Stimulated activated CD8-positive, alpha-beta memory T cell treated with anti-CD3 and anti-CD28 coated beads, Interleukin-15, amount 100 ng/mL, for 24 hours (primary cell): ENCODE data around the gene KCNT2.

Source experiments
- DNase-seq: peaks from one replicate; pipeline ENCODE4 v3.0.0-alpha.2; 2020; ENCODE audit warnings: low read depth

Gene KCNT2

DNA sequence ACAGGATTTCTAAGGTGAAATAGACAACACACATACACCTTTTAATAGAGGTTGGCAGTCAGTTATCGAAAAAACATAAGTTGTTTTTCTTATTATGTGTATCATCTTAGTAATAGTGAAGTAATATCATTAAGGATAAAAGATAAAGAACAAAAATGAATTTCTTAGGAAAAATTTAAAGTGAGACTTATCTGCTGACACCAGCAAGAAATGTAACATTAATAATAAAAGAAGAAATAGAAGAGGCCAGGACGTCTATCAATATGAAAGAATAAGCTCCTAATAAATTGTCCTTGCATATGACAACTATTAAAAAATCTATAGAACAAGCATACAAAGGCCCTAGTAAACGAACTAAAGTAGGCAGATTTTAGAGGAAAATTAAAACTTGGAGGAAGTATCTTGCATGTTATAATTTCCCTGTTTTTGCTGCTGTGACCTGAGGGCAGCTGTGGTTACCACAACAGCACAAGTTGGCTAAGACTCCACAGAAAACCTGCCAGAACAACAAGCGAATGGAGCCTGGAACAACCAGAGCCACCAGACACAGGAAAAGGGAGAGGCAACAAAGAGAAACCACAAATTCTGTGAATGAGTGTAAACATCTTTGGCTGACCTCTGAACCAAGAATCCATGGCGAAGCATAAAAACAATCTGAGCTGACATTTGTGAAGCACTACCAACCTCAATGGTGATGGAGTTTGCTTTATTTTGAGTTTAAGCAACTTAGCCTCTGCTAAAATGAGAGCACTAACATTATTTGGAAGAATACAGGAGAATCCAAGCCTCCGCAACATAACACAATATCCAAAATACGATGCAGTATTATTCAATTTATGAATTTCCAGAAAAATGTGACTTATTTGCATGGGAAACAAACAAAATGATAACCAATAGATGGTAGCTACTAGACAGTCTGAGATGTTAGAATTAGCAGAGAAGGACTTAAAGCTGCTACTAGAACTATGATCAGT is 207.5 kb downstream of the KCNT2 start:
- no peak for DNase-seq

GRCh38 chr1:196399713-196400112 is 208.5 kb downstream of the KCNT2 start:
- no peak for DNase-seq

GRCh38 chr1:196393742-196394141 is 214.5 kb downstream of the KCNT2 start:
- no peak for DNase-seq

GRCh38 chr1:196393282-196393681 is 215.0 kb downstream of the KCNT2 start:
- no peak for DNase-seq

GRCh38 chr1:196387766-196388165 is 220.5 kb downstream of the KCNT2 start:
- no peak for DNase-seq

GRCh38 chr1:196385109-196385508 is 223.1 kb downstream of the KCNT2 start:
- no peak for DNase-seq

- DNase-seq: no peak
Observed at GRCh38 chr1:196382383-196382782, 225.9 kb downstream of the KCNT2 start.

DNA sequence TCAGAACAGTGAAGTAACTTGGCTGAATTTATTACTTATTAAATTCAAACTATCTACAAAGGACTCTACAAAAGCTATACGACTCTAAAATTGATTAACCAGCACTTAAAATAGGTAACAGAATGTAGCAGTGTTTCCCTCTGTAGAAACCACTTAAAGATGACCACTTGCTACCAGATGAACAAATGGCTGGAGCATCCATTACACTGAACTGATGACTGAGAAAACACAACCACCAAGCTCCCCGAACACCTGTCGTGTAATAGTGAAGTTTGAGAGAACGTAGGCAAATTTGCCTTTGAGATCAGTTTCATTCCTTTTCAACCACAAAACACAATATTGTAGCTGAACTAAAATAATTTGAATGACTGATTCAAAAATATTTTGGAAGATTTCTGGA is 226.7 kb downstream of the KCNT2 start:
- no peak for DNase-seq

DNA sequence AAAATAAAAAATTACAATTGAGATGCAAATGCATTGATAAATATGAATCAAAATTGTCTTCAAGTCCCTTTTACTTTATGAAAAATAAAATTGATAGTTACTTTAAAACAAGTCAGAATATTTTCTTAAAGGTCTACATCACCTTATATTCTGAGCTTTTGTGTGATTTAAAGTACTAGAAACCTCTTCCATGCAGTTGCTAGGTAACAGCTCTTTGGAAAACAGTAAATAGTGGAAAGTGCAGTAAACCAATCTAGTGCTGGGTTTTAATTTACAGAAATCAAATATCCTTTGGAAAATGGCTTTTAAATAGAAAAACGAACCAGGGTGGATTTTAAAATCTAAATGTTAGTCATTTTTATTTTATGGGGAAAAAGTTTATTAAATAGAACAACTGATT is 227.9 kb downstream of the KCNT2 start:
- DNase-seq: no peak

GRCh38 chr1:196377811-196378210 is 230.4 kb downstream of the KCNT2 start:
- DNase-seq: no peak

- no peak for DNase-seq
Observed at GRCh38 chr1:196376630-196377328, 231.5 kb downstream of the KCNT2 start.

- DNase-seq: no peak
Observed at GRCh38 chr1:196373798-196374197, 234.4 kb downstream of the KCNT2 start.

- no peak for DNase-seq
Observed at GRCh38 chr1:196372896-196373536, 235.2 kb downstream of the KCNT2 start.

GRCh38 chr1:196367838-196368237 is 240.4 kb downstream of the KCNT2 start:
- DNase-seq: no peak

GRCh38 chr1:196366817-196367495 is 241.3 kb downstream of the KCNT2 start:
- no peak for DNase-seq

GRCh38 chr1:196361112-196361714 is 247.0 kb downstream of the KCNT2 start:
- DNase-seq: no peak

DNA sequence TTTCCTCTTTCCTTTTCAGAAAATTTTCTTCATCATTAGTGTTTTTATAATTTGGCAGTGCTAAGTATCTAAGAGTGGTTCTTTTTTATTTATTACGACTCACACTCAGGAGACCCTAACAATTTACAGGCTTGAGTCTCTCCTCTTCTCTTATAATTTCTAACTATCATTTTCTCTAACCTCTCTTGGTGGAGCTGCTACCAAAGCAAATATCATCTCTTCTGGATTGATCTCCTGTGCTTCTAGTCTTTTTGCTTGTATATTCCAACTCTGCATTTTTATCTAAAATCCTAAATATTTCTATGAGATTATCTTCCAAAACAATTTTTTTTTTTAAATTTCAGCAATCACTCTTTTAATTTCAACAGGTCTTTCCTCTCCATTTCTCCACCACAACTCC is 250.3 kb downstream of the KCNT2 start:
- no peak for DNase-seq

GRCh38 chr1:196355206-196355786 is 252.9 kb downstream of the KCNT2 start:
- DNase-seq: no peak

DNA sequence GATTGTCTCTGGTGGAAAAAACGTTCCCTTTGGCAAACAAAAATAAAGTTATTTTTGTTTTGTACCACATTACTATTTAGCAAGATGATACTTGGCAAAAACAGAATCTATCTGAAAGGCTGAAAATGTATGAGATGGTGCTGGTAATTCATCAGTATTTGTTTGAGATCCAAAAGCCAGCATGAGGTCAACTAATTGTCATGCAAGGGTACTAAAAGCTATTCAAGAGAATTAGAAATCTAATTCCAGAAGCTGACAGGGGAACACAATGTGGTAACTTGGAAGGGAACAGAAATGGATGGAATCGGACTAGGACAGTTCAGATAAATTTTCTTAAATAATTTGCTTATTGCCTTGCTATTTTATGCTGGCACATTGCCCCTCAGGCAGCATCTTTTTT is 263.8 kb downstream of the KCNT2 start:
- no peak for DNase-seq

- no peak for DNase-seq
Observed at GRCh38 chr1:196324345-196324744, 283.9 kb downstream of the KCNT2 start.

GRCh38 chr1:196323869-196324268 is 284.4 kb downstream of the KCNT2 start:
- no peak for DNase-seq
